Mesenchymal stem cell (in vitro differentiated cells and primary cell): ENCODE data around the gene LRRC70.
"Not testable (repeated sequence)": the region's sequence is repeated elsewhere in the genome, so short reads cannot be mapped to it uniquely, and the experiment has no call there.

Experiments used
- DNase-seq: peaks from one replicate; pipeline ENCODE4 v3.0.0-alpha.2; 2013
- H2AFZ ChIP-seq: one replicate; pipeline ENCODE4 v1.6.1; 2013; ENCODE audit warnings: low read depth, mild to moderate bottlenecking, control low read depth, inconsistent platforms, low read length, moderate library complexity
- H2AK5ac ChIP-seq: 2 replicates; pipeline ENCODE4 v1.6.1; 2013; ENCODE audit warnings: low read length, moderate library complexity, mild to moderate bottlenecking, inconsistent platforms; ENCODE audit not compliant: severe bottlenecking
- H2BK120ac ChIP-seq: one replicate; pipeline ENCODE4 v1.6.1; 2013; ENCODE audit warnings: low read depth, mild to moderate bottlenecking, inconsistent platforms, low read length, moderate library complexity
- H2BK12ac ChIP-seq, 2 experiments: one replicate each; pipeline ENCODE4 v1.6.1; 2013; ENCODE audit warnings: inconsistent platforms in 2 of 2, low read length in 2 of 2, mild to moderate bottlenecking in 2 of 2, moderate library complexity in 2 of 2, control low read depth in 1 of 2
- H2BK15ac ChIP-seq: one replicate; pipeline ENCODE4 v1.6.1; 2013; ENCODE audit warnings: mild to moderate bottlenecking, low read depth, inconsistent platforms; ENCODE audit not compliant: poor library complexity, severe bottlenecking
- H2BK5ac ChIP-seq: 2 replicates; pipeline ENCODE4 v1.6.1; 2013; ENCODE audit warnings: low read depth, mild to moderate bottlenecking, low read length, control low read depth, inconsistent platforms; ENCODE audit not compliant: poor library complexity, severe bottlenecking
- H3K14ac ChIP-seq, 2 experiments: one replicate each; pipeline ENCODE4 v1.6.1; 2013; ENCODE audit warnings: inconsistent platforms in 2 of 2, low read length in 2 of 2, control low read depth in 1 of 2, mild to moderate bottlenecking in 1 of 2, moderate library complexity in 1 of 2
- H3K18ac ChIP-seq, 2 experiments: one replicate each; pipeline ENCODE4 v1.6.1; 2013; ENCODE audit warnings: inconsistent platforms in 2 of 2, low read length in 2 of 2, control low read depth in 1 of 2, low read depth in 1 of 2, mild to moderate bottlenecking in 1 of 2
- H3K23ac ChIP-seq, 2 experiments: one replicate each; pipeline ENCODE4 v1.6.1; 2013; ENCODE audit warnings: inconsistent platforms in 2 of 2, low read length in 2 of 2, mild to moderate bottlenecking in 2 of 2, moderate library complexity in 2 of 2, control low read depth in 1 of 2
- H3K27ac ChIP-seq: 2 replicates; pipeline ENCODE4 v1.5.1; 2013; ENCODE audit warnings: mild to moderate bottlenecking, moderate library complexity, low read length, control low read depth, inconsistent platforms; ENCODE audit not compliant: poor library complexity, severe bottlenecking
- H3K27me3 ChIP-seq, 2 experiments: 2 replicates each; pipeline versions ENCODE4 v1.6.1 to v1.7.0; 2013; ENCODE audit warnings: low read length in 2 of 2, mild to moderate bottlenecking in 2 of 2, moderate library complexity in 2 of 2, control low read depth in 1 of 2, inconsistent platforms in 1 of 2; ENCODE audit not compliant: control insufficient read depth in 1 of 2, insufficient read depth in 1 of 2
- H3K36me3 ChIP-seq, 2 experiments: 2 replicates each; pipeline versions ENCODE4 v1.6.1 to v1.7.0; 2013; ENCODE audit warnings: low read length in 2 of 2, control low read depth in 1 of 2, inconsistent platforms in 1 of 2, low read depth in 1 of 2, mild to moderate bottlenecking in 1 of 2; ENCODE audit not compliant: insufficient read depth in 2 of 2, control insufficient read depth in 1 of 2
- H3K4ac ChIP-seq, 2 experiments: one replicate each; pipeline ENCODE4 v1.6.1; 2013; ENCODE audit warnings: inconsistent platforms in 2 of 2, low read length in 2 of 2, mild to moderate bottlenecking in 2 of 2, moderate library complexity in 2 of 2, control low read depth in 1 of 2, low read depth in 1 of 2
- H3K4me1 ChIP-seq: 2 replicates; pipeline ENCODE4 v1.6.1; 2013; ENCODE audit warnings: low read depth, low read length, control low read depth; ENCODE audit not compliant: control insufficient read depth, insufficient read depth
- H3K4me2 ChIP-seq: 2 replicates; pipeline ENCODE4 v1.6.1; 2013; ENCODE audit warnings: low read length, mild to moderate bottlenecking, inconsistent platforms; ENCODE audit not compliant: poor library complexity, severe bottlenecking
- H3K4me3 ChIP-seq, 2 experiments: 2 replicates each; pipeline versions ENCODE4 v1.5.1 to v1.7.0; 2013; ENCODE audit warnings: low read length in 2 of 2, mild to moderate bottlenecking in 2 of 2, control low read depth in 1 of 2, low read depth in 1 of 2; ENCODE audit not compliant: insufficient read depth in 1 of 2
- H3K79me1 ChIP-seq: replicated peaks from 2 replicates; pipeline ENCODE4 v1.6.1; 2013; ENCODE audit warnings: mild to moderate bottlenecking, control low read depth, low read length, inconsistent platforms; ENCODE audit not compliant: poor library complexity, severe bottlenecking
- H3K9ac ChIP-seq: 2 replicates; pipeline ENCODE4 v1.7.0; 2013; ENCODE audit warnings: mild to moderate bottlenecking, low read length, moderate library complexity
- H3K9me3 ChIP-seq: 2 replicates; pipeline ENCODE4 v1.7.0; 2013; ENCODE audit warnings: mild to moderate bottlenecking, low read length; ENCODE audit not compliant: control insufficient read depth
- H4K8ac ChIP-seq: one replicate; pipeline ENCODE4 v1.6.1; 2013; ENCODE audit warnings: inconsistent platforms, mild to moderate bottlenecking, low read length, moderate library complexity
- H4K91ac ChIP-seq: one replicate; pipeline ENCODE4 v1.6.1; 2013; ENCODE audit warnings: mild to moderate bottlenecking, low read length, inconsistent platforms
- WGBS: methylation state at CpG from one replicate; pipeline ENCODE4 v1.1.7; 2013; ENCODE audit warnings: mixed read lengths; 5-methylcytosine and 5-hydroxymethylcytosine counted together

Gene LRRC70

DNA sequence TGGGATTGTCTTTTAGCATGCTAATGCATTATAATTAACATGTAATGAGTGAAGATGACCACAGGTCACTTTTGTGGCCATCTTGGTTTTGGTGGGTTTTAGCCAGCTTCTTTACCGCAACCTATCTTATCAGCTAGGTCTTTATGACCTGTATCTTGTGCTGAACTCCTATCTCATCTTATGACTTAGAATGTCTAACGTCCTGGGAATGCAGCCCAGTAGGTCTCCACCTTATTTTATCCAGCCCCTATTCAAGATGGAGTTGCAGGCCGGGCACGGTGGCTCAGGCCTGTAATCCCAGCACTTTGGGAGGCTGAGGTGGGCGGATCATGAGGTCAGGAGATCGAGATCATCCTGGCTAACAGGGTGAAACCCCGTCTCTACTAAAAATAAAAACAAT is 45.8 kb downstream of the LRRC70 start:
- WGBS = over 99% methylated on average over 7 of the region's 7 CpGs
- H3K9me3 ChIP-seq, H2BK120ac ChIP-seq, H2BK5ac ChIP-seq, H3K4me3 ChIP-seq, H3K9ac ChIP-seq, H4K8ac ChIP-seq, H3K23ac ChIP-seq, H4K91ac ChIP-seq, H3K18ac ChIP-seq, H3K79me1 ChIP-seq, H3K27ac ChIP-seq, H3K27me3 ChIP-seq, H2BK15ac ChIP-seq, H2AK5ac ChIP-seq, H3K4me1 ChIP-seq, H2AFZ ChIP-seq, H3K4me2 ChIP-seq, H3K14ac ChIP-seq, H2BK12ac ChIP-seq, DNase-seq, H3K4ac ChIP-seq: not testable (repeated sequence)
- H3K36me3 ChIP-seq = peaks cover 3 to 17% of the 10 kb centered on the region in 2 experiments

- DNase-seq = no peak
- no peak overlapping the region for H3K4me3 ChIP-seq
- H3K9me3 ChIP-seq = no peaks in the 10 kb centered on the region
- no peak overlapping the region for H3K14ac ChIP-seq
- H3K9ac ChIP-seq = no peak overlapping the region
- H3K4ac ChIP-seq = no peak overlapping the region
- H4K8ac ChIP-seq = no peak overlapping the region
- H2AFZ ChIP-seq = no peak overlapping the region
- H2AK5ac ChIP-seq = no peak overlapping the region
- H2BK5ac ChIP-seq = no peak overlapping the region
- no peaks in the 10 kb centered on the region for H3K4me1 ChIP-seq
- H3K4me2 ChIP-seq = no peak overlapping the region
- no peak overlapping the region for H4K91ac ChIP-seq
- H3K27me3 ChIP-seq = no peaks in the 10 kb centered on the region
- H3K79me1 ChIP-seq = peaks cover 1% of the 10 kb centered on the region
- H2BK12ac ChIP-seq = no peak overlapping the region
- H2BK120ac ChIP-seq = no peak overlapping the region
- H2BK15ac ChIP-seq = no peak overlapping the region
- WGBS = no CpG with 5 or more reads among the region's 2 CpGs
- no peak overlapping the region for H3K23ac ChIP-seq
- H3K18ac ChIP-seq = no peak overlapping the region
- H3K36me3 ChIP-seq = peaks cover 3 to 26% of the 10 kb centered on the region in 2 experiments
- H3K27ac ChIP-seq = no peak overlapping the region
These were observed 47.9 kb downstream of the LRRC70 start for GRCh38 chr5:62626534-62626933.

GRCh38 chr5:62627121-62627520 is 48.5 kb downstream of the LRRC70 start:
- H3K4ac ChIP-seq = no peak overlapping the region
- no peak overlapping the region for H3K18ac ChIP-seq
- no peak overlapping the region for H2BK12ac ChIP-seq
- no peak overlapping the region for H3K4me2 ChIP-seq
- no peak overlapping the region for H2AK5ac ChIP-seq
- no peak overlapping the region for H4K8ac ChIP-seq
- H2BK120ac ChIP-seq = no peak overlapping the region
- H3K4me3 ChIP-seq = no peak overlapping the region
- no peak overlapping the region for H2AFZ ChIP-seq
- no peak overlapping the region for H3K23ac ChIP-seq
- H3K27me3 ChIP-seq = no peaks in the 10 kb centered on the region
- H3K9ac ChIP-seq = no peak overlapping the region
- WGBS = 100% methylated on average over 2 of the region's 3 CpGs
- H2BK5ac ChIP-seq = no peak overlapping the region
- H3K27ac ChIP-seq = no peak overlapping the region
- peaks cover 3 to 26% of the 10 kb centered on the region in 2 experiments for H3K36me3 ChIP-seq
- peaks cover 1% of the 10 kb centered on the region for H3K79me1 ChIP-seq
- no peaks in the 10 kb centered on the region for H3K9me3 ChIP-seq
- H2BK15ac ChIP-seq = no peak overlapping the region
- no peaks in the 10 kb centered on the region for H3K4me1 ChIP-seq
- no peak for DNase-seq
- no peak overlapping the region for H4K91ac ChIP-seq
- no peak overlapping the region for H3K14ac ChIP-seq

GRCh38 chr5:62627901-62628300 is 49.3 kb downstream of the LRRC70 start:
- H3K79me1 ChIP-seq = peaks cover 1% of the 10 kb centered on the region
- no peak overlapping the region for H2AK5ac ChIP-seq
- H3K9me3 ChIP-seq = no peaks in the 10 kb centered on the region
- H3K18ac ChIP-seq = no peak overlapping the region
- H2BK15ac ChIP-seq = no peak overlapping the region
- peak overlapping the region in 1 of 2 experiments; percentile 39 for H2BK12ac ChIP-seq
- H3K4me3 ChIP-seq = no peak overlapping the region
- H3K4me1 ChIP-seq = no peaks in the 10 kb centered on the region
- no peak overlapping the region for H3K4ac ChIP-seq
- no peak overlapping the region for H3K27ac ChIP-seq
- H3K36me3 ChIP-seq = peaks cover 3 to 26% of the 10 kb centered on the region in 2 experiments
- no peak overlapping the region for H2BK5ac ChIP-seq
- H2AFZ ChIP-seq = no peak overlapping the region
- H4K8ac ChIP-seq = no peak overlapping the region
- 95% methylated on average over 5 of the region's 5 CpGs for WGBS
- no peak overlapping the region for H4K91ac ChIP-seq
- no peak overlapping the region for H3K9ac ChIP-seq
- H3K4me2 ChIP-seq = no peak overlapping the region
- no peak overlapping the region for H3K14ac ChIP-seq
- no peak overlapping the region for H3K23ac ChIP-seq
- no peaks in the 10 kb centered on the region for H3K27me3 ChIP-seq
- no peak overlapping the region for H2BK120ac ChIP-seq
- no peak for DNase-seq
